ENCODE results near the gene PTCHD1.

Gene PTCHD1

GRCh38 chrX:23383411-23383810 lies 48.8 kb downstream of the PTCHD1 start:
- DNase-seq (ENCODE audit: low read depth), result no peak
- TF ChIP-seq, protein P1, sequence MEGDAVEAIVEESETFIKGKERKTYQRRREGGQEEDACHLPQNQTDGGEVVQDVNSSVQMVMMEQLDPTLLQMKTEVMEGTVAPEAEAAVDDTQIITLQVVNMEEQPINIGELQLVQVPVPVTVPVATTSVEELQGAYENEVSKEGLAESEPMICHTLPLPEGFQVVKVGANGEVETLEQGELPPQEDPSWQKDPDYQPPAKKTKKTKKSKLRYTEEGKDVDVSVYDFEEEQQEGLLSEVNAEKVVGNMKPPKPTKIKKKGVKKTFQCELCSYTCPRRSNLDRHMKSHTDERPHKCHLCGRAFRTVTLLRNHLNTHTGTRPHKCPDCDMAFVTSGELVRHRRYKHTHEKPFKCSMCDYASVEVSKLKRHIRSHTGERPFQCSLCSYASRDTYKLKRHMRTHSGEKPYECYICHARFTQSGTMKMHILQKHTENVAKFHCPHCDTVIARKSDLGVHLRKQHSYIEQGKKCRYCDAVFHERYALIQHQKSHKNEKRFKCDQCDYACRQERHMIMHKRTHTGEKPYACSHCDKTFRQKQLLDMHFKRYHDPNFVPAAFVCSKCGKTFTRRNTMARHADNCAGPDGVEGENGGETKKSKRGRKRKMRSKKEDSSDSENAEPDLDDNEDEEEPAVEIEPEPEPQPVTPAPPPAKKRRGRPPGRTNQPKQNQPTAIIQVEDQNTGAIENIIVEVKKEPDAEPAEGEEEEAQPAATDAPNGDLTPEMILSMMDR (conservative IDR thresholded peaks at IDR 0.05; ENCODE audit: low read depth, low read length), result no peak
- no peak overlapping the region for H3K4me3 ChIP-seq (ENCODE audit: low read length)

- no peak for DNase-seq (ENCODE audit: low read depth)
- TF ChIP-seq, protein P1 (conservative IDR thresholded peaks at IDR 0.05; ENCODE audit: low read depth, low read length), result no peak
- H3K4me3 ChIP-seq (ENCODE audit: low read length), result no peak overlapping the region
Observed at GRCh38 chrX:23385242-23385641, 50.6 kb downstream of the PTCHD1 start.

DNA sequence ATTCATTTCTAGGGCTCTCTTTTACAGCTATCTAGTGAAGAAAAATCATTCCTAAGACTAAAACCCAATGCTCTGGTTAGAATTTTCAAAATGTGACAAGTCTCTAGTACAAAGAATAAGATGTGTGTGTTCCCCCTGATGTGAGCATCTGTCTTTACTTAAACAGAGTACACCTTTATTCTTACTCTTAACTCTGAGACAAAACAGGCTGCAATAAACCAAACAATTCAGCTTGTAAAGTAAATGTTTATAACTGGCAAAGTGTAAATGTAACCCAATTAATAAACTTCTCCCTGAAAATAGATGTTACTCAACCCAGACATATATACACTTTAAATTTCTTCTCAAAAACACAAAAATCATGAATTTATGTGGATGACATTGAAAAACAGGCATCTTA lies 51.6 kb downstream of the PTCHD1 start:
- DNase-seq (ENCODE audit: low read depth), result no peak
- TF ChIP-seq, protein P1 (conservative IDR thresholded peaks at IDR 0.05; ENCODE audit: low read depth, low read length), result no peak
- no peak overlapping the region for H3K4me3 ChIP-seq (ENCODE audit: low read length)

GRCh38 chrX:23386726-23387125 lies 52.1 kb downstream of the PTCHD1 start:
- TF ChIP-seq, protein P1 (conservative IDR thresholded peaks at IDR 0.05; ENCODE audit: low read depth, low read length), result no peak
- no peak overlapping the region for H3K4me3 ChIP-seq (ENCODE audit: low read length)
- DNase-seq (ENCODE audit: low read depth), result no peak

- H3K4me3 ChIP-seq (ENCODE audit: low read length), result no peak overlapping the region
- no peak for DNase-seq (ENCODE audit: low read depth)
- TF ChIP-seq, protein P1 (conservative IDR thresholded peaks at IDR 0.05; ENCODE audit: low read depth, low read length), result no peak
Observed at GRCh38 chrX:23387550-23388184, 53.0 kb downstream of the PTCHD1 start.

GRCh38 chrX:23389196-23389792 lies 54.6 kb downstream of the PTCHD1 start:
- no peak for DNase-seq (ENCODE audit: low read depth)
- TF ChIP-seq, protein P1 (conservative IDR thresholded peaks at IDR 0.05; ENCODE audit: low read depth, low read length), result no peak
- H3K4me3 ChIP-seq (ENCODE audit: low read length), result no peak overlapping the region

DNA sequence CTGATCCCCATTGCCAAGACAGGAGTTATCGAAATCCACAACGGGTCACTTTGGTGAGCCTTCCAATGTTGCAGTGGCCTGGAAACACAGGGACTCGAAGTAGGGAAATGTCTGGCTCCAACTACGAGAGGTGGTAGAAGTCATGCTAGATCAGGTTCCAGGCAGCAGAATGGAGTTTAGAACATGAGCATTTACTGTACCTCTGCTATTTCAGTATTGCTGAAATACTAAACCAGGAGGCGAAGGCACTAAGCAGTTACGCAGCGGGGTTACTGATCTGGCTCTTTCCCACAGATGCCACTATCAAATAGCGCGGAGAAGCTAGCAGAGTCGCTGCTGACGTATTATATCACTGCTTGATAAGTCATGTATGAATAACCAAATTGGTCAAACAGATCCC lies 56.3 kb downstream of the PTCHD1 start:
- no peak for DNase-seq (ENCODE audit: low read depth)

More for the DNA sequence above, 56.3 kb downstream of the PTCHD1 start:
- TF ChIP-seq, protein P1 (conservative IDR thresholded peaks at IDR 0.05; ENCODE audit: low read depth, low read length), result no peak
- H3K4me3 ChIP-seq (ENCODE audit: low read length), result no peak overlapping the region

Measured in retinal pigment epithelial cell (primary cell).